Measurements from ENCODE around the gene CDC73. TPM values are rescaled to one million over a fixed set of nuclear protein-coding genes. Genes with fewer than 3 reads are reported as not detected.

Gene CDC73
- total and polyA plus RNA-seq, 10 of the 15 experiments (the other 5 are each of a cell fraction or from before 2014, with no cell fraction given) = 10.6 to 43.4 (median 21.7) TPM

DNA sequence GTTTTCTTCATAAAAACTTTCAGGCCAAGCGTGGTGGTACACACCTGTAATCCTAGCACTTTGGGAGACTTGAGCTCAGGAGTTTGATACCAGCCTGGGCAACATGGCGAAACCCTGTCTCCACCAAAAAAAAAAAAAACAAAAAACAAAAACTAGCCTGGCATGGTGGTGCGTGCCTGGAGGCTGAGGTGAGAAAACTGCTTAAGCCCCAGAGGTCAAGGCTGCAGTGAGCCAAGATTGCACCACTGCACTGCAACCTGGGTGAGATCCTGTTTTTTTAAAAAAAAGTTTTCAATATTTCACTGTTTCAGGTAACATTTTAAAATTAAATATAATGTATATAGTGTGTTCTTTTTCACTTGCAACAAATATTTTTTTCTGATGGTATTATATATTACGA is 78.1 kb downstream of the CDC73 start:
- Histone ChIP-seq H3K9ac (ENCODE audit: control insufficient read depth, insufficient read depth, low read length) (no peak overlapping the region), H3K4me1 (ENCODE audit: control insufficient read depth, insufficient read depth, low read length) (no peaks in the 10 kb centered on the region), H3K79me2 (ENCODE audit: control insufficient read depth, insufficient read depth, low read length) (peaks cover 4% of the 10 kb centered on the region), H3K27ac (ENCODE audit: control insufficient read depth, insufficient read depth) (no peak overlapping the region), H3K9me3 (replicated peaks; ENCODE audit: control insufficient read depth, insufficient read depth, low read length) (no peaks in the 10 kb centered on the region), H4K20me1 (ENCODE audit: control insufficient read depth, insufficient read depth) (no peaks in the 10 kb centered on the region), H3K27me3 (replicated peaks in 1 of 2; ENCODE audit: control insufficient read depth in 2 of 2, insufficient read depth in 2 of 2, low read length in 1 of 2) (no peaks in the 10 kb centered on the region), H3K36me3 (ENCODE audit: control insufficient read depth in 2 of 2, insufficient read depth in 2 of 2, low read length in 1 of 2) (peaks cover 0 to 2% of the 10 kb centered on the region in 2 experiments; a peak in 1 of 4 replicates), H2AFZ (ENCODE audit: control insufficient read depth, low read depth, low read length) (no peak overlapping the region), H3K4me3 (no peak overlapping the region), H3K4me2 (ENCODE audit: control insufficient read depth, insufficient read depth) (no peak overlapping the region)
- SMC1A ChIA-PET (ENCODE audit: uncharacterized antibody, unreplicated experiment) = no interaction called here
- RAD21 ChIA-PET (ENCODE audit: unreplicated experiment) = no interaction called here
- intact Hi-C loops (cut with micrococcal nuclease; ENCODE audit: unreplicated experiment) (no loop called here), in situ Hi-C loops (cut with MboI) (no loop called here)
- POLR2A ChIA-PET = no interaction called here
- TF ChIP-seq NFYB (IDR thresholded peaks at IDR 0.05; ENCODE audit: insufficient read depth, low read depth, low read length) (no peak), CHD1 (IDR thresholded peaks at IDR 0.05; ENCODE audit: low read depth, low read length) (no peak), HDAC2 (IDR thresholded peaks at IDR 0.05) (no peak), RAD21 (IDR thresholded peaks at IDR 0.05; ENCODE audit: insufficient read depth, low read depth, low read length) (no peak)
- TF ChIP-seq, protein P1, sequence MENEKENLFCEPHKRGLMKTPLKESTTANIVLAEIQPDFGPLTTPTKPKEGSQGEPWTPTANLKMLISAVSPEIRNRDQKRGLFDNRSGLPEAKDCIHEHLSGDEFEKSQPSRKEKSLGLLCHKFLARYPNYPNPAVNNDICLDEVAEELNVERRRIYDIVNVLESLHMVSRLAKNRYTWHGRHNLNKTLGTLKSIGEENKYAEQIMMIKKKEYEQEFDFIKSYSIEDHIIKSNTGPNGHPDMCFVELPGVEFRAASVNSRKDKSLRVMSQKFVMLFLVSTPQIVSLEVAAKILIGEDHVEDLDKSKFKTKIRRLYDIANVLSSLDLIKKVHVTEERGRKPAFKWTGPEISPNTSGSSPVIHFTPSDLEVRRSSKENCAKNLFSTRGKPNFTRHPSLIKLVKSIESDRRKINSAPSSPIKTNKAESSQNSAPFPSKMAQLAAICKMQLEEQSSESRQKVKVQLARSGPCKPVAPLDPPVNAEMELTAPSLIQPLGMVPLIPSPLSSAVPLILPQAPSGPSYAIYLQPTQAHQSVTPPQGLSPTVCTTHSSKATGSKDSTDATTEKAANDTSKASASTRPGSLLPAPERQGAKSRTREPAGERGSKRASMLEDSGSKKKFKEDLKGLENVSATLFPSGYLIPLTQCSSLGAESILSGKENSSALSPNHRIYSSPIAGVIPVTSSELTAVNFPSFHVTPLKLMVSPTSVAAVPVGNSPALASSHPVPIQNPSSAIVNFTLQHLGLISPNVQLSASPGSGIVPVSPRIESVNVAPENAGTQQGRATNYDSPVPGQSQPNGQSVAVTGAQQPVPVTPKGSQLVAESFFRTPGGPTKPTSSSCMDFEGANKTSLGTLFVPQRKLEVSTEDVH (IDR thresholded peaks at IDR 0.05; ENCODE audit: low read depth, partially characterized antibody) = no peak
- TF ChIP-seq, protein P2, sequence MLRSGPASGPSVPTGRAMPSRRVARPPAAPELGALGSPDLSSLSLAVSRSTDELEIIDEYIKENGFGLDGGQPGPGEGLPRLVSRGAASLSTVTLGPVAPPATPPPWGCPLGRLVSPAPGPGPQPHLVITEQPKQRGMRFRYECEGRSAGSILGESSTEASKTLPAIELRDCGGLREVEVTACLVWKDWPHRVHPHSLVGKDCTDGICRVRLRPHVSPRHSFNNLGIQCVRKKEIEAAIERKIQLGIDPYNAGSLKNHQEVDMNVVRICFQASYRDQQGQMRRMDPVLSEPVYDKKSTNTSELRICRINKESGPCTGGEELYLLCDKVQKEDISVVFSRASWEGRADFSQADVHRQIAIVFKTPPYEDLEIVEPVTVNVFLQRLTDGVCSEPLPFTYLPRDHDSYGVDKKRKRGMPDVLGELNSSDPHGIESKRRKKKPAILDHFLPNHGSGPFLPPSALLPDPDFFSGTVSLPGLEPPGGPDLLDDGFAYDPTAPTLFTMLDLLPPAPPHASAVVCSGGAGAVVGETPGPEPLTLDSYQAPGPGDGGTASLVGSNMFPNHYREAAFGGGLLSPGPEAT (IDR thresholded peaks at IDR 0.05; ENCODE audit: low read depth) = no peak
- DNase-seq (ENCODE audit: low read depth, low spot score) (no peak), FAIRE-seq (no peak), ATAC-seq (no peak)
- WGBS (ENCODE audit: insufficient coverage, insufficient replicate concordance, low lambda C conversion rate, missing lambda C conversion rate) = 98% methylated on average over 4 of the region's 4 CpGs
- no TSS peak for BruUV-seq (replicated peaks)
- CTCF ChIA-PET = no interaction called here
